Superior temporal gyrus (tissue), 1 donor: Measurements from ENCODE around the gene MGMT.

ENCODE experiments used
- DNase-seq: peaks from one replicate; pipeline ENCODE4 v3.0.0-alpha.2; 2016; ENCODE audit errors: extremely low spot score

The MGMT gene

GRCh38 chr10:129520440-129521080 is 53.5 kb downstream of the MGMT start:
- DNase-seq: no peak

DNA sequence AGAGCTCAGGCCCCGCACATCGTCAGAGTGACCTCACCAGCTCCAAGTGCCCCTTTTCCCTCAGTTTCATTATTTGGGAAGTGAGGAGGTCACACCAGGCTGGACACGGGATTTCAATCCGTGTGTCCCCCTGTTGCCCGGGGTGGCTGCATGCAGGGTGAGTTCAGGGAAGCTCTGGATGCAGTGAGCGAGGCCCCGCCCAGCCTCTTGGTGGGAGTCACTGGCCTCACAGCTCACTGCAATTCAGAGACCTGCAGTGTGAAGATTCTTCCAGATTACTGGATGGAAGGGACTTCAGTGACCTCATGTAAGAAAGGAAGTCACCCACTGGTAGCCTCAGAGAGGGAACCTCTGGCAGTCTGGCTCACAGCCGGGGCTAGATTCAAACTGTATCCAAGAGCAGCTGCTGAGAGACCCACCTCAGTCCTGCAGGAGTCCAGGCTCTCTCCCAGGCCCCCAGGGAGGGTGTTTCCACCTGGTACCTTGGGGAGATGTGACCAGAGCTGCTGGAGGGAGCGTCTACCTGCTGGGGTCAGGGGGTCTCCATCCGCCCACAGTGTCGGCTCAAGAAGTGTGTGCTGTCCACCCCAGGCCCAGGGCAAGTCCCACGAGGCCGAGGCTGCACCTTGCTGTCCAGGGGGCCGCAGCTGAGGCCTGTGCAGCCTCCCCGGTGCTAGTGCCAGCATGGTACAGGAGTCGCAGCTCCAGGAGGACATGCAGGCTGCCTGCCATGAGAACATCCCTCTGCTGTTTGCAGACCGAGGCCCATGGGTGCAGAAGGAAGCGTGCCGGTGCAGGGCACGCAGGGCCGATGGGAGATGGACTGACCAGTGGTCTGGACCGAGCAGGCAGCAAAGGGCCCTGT is 54.4 kb downstream of the MGMT start:
- no peak for DNase-seq

DNA sequence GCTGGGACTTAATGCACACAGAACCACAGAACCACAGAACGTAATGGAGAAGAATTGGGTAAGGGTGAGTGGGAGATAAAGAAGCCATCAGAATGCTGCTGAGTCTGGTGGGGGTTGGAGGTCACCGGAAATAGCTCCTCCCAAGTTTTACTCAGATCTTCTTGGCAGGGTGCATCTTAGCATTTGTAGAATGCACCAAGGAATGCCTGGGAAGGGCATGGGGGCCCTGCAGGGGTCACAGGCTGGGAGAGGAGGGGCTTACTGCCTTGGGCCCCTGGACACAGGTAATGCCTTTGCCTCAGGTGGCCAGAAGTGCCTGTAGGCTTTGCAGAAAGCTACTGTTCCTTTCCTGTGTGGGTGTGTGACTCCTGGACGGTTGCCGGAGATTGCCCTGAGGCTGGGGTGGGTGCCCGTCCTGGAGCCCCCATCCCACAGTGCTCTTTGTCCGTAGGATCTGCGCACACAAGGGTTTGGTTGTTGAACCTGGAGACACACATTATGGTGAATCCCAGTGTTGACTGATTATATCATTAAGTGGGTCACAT is 55.1 kb downstream of the MGMT start:
- no peak for DNase-seq

DNA sequence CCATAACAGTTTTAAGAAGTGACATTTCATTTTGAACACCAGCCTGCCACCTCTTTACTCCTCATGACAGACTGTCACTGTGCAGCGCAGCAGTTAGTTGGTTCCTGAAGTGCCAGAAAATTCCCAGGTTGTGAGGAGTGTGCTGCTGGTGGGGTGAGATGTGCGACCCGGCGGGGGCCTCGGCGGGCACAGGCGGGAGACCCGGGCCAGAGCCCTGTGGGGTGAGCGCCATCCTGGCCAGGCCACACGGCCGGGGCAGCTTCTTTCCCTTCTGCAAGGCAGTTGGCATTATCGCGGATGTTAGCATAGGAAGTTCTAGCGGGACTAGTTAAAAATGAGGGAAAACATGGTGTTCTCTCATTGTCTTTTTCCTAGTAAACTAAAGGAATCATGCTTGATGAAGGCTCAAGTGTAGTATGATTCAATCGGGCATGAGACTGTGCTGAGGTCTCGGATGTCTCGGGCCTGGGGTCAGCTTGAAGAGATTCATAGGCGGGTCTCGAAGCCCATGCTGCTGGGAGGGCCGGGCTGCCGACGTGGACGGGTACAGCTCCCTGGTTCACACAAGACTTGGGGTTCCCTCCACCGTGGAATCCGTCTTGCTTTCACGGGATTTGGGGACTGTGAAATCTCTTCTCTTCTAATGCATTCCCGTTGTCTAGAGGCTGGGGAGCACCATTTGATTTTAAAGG is 56.1 kb downstream of the MGMT start:
- no peak for DNase-seq

DNA sequence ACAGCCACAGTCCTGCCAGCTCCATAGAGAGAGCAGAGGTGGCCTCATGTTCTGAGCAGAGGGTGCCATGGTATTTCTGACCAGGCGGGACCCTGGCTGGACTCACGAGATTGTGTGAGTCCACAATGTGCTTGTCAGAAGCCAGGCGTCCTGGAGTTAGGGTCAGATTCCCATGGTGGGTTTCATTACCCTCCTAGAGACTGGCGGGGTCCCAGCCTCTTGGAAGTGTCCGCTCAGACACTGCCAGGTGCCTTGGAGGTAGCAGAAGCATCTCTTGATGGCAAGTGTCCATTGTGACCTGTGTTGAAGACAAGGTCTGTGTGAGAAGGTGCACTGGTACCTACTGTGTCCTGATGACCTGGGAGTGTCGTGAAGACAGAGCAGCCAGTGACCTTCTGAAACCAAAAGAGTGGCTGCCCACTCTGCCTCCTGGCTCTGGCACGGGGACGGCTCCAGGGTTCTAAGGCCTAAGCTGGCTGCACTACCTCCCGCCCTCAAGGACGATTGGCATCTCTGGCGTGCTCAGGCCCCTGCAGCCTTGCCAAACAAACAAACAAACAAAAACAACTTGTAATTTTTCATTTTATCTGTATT is 56.8 kb downstream of the MGMT start:
- no peak for DNase-seq

DNA sequence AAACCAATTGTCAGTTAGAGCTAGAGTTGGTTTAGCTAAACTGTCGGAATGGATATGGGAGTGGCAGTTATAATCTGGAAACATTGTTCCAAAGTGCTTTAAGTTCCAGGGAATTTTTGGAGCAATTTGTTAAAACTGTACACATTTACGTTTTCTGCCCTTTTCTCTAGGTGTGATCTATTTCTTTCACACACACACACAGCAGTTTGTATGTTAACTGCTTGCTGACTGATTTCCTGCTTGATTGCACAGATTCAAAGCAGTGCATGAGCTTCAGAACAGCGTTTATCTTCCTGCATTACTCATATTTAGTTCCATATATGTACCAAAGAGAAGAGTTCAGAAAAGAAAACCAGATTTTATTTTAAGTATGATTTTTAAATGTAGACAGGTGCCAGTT is 57.9 kb downstream of the MGMT start:
- no peak for DNase-seq

DNA sequence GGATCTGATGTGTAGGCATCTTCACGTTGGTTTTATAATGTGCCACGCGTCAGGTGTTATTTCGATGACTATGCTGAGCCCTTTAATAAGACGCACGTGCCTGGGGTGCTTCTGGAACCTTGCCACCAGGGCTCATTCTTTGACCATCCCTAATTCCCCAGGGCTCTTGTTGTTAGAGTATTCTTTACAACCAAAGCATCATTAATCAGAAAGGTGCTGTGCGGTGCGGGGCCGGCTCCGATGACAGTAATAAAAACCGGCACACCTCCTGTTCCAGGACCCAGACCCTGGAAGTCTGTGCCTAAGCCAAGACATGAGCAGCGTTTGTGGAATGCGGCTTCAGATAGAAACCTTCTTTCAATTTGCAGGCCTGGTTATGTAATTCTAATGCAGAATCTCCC is 58.4 kb downstream of the MGMT start:
- no peak for DNase-seq

- DNase-seq: no peak
Observed at GRCh38 chr10:129526943-129527342, 59.9 kb downstream of the MGMT start.

- no peak for DNase-seq
Observed at GRCh38 chr10:129528376-129528978, 61.4 kb downstream of the MGMT start.

DNA sequence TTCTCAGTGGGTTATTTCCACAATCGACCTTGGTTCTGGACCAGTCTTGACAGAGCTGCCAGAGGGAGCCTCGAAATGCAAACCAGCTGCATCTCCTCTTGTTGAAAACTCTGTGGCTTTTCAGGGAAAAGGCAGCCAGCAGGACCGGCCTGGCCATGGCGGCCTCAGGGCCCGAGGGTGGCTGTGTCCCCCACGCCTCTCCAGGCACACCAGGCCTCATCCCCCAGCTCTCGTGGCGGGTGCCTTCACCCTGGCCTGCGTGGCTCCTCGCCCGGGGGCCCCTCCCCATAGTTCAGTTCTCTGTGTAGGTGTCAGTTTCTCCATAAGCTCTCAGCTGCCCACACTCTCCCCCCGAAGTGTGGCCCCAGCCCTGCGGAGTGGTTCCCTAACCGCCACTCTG is 63.5 kb downstream of the MGMT start:
- DNase-seq: no peak

GRCh38 chr10:129531195-129531968 is 64.3 kb downstream of the MGMT start:
- DNase-seq: no peak

GRCh38 chr10:129531969-129532660 is 65.1 kb downstream of the MGMT start:
- no peak for DNase-seq

- DNase-seq: no peak
Observed at GRCh38 chr10:129532838-129533237, 65.8 kb downstream of the MGMT start.

- DNase-seq: no peak
Observed at GRCh38 chr10:129533281-129533680, 66.2 kb downstream of the MGMT start.

GRCh38 chr10:129534826-129535225 is 67.8 kb downstream of the MGMT start:
- no peak for DNase-seq

- no peak for DNase-seq
Observed at GRCh38 chr10:129536336-129536735, 69.3 kb downstream of the MGMT start.

DNA sequence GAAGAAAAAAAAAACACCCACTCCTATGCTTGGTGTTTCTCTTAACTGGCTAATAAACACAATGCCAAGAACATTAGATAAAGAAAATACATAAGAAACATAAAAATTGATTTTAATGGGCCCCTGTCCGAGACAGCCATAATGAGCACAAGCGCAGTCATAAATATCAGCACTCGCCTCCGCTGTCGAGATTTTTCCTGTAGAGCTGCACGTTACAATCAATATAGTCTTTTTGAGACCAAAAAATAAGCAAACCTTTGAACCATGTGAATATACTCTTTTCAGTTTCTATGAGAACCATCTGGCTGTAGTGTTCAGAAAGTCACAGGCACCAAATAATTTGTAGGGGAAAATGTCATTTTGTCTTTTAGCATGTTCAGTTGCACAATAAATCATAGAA is 70.1 kb downstream of the MGMT start:
- no peak for DNase-seq

DNA sequence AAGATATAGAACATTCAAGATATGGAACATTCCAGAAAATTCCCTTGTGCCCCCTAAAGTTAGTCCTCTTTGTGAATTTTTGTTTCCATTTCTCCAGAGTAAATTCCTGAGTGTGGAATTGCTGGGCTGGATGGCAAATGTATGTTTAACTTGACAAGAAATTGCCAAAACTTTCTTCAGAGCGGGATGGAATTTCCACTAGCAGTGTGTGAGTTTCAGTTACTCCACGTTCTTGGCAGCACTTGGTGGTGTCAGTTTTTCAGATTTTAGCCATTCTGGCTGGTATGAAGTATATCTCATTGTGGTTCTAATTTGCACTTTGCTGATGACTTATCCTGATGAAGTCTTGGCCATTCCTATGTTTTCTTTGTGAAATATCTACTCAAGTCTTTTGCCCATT is 71.2 kb downstream of the MGMT start:
- no peak for DNase-seq

- DNase-seq: no peak
Observed at GRCh38 chr10:129541200-129541599, 74.2 kb downstream of the MGMT start.

DNA sequence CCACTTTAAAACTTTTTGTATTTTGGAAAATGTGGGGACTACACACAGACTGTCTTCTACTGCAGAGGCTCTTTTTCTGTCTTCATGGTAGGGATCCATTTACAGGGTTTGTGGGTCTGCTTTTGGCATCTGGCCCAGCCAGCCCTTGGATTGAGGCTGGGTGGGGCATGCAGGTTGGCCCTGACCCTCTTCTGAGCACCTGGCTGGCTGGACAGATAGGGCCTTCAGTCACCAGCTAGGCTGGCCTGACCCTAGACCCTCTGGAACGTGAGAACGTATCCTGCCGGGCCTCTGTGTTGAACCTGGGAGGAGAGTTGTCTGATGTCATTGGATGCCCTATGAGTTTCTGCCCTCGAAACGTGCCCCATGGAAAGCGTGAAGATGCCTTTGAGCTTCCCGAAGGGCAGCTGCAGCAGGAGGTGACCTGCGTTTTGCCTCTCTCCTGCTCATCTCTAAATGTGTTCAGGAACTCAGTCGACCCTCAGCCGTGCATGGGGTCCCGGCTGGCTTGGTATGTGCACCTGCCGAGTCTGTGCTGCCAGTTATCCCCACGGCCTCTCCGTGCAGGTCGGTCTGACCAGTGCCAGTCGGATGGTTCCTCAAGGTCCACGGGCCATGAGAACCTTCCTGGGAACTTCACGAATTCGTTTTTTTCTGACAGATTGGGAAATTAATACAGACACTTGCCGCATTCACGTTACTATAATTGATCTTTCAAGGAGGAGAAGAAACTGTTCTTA is 74.9 kb downstream of the MGMT start:
- DNase-seq: no peak
